Keratinocyte (primary cell): ENCODE data around the gene HNRNPH1.

ENCODE experiments used
- EZH2 ChIP-seq: IDR thresholded peaks from one replicate; pipeline ENCODE4 v1.6.1; 2012; ENCODE audit warnings: inconsistent platforms, mild to moderate bottlenecking, low read length, moderate library complexity
- TF ChIP-seq, protein P1 (sequence below), 3 experiments: IDR thresholded peaks in 1 of 3; conservative IDR thresholded peaks in 1 of 3; optimal IDR thresholded peaks in 1 of 3; 2 replicates in 2 of 3; 3 replicates in 1 of 3; pipeline versions ENCODE3 to v1.5.1; 2011; ENCODE audit warnings: low read length in 3 of 3, mild to moderate bottlenecking in 3 of 3, moderate library complexity in 2 of 3, control low read depth in 1 of 3, inconsistent platforms in 1 of 3; ENCODE audit not compliant: insufficient read depth in 2 of 3; ENCODE audit errors: extremely low read depth in 1 of 3

DNA sequence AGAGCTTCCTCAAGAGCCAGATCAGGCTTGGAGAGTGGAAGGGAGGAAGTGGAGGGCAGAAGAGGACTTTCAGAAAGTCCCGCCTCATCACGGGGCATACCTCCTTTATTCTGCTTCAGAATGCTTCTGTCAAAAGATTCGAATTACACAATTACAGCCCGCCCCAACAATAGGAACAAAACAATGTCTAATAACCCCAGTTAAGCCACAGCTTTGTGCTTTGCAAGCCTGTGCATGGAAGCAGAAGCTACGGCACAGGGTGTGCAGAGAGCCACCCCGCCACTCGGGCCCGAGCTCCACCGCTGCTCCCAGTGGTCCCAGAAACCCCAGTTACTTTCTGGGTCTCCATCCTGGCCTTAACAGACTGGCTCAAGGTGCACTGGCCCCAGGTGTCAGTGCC lies 23.5 kb downstream of the HNRNPH1 start:
- TF ChIP-seq, protein P1, sequence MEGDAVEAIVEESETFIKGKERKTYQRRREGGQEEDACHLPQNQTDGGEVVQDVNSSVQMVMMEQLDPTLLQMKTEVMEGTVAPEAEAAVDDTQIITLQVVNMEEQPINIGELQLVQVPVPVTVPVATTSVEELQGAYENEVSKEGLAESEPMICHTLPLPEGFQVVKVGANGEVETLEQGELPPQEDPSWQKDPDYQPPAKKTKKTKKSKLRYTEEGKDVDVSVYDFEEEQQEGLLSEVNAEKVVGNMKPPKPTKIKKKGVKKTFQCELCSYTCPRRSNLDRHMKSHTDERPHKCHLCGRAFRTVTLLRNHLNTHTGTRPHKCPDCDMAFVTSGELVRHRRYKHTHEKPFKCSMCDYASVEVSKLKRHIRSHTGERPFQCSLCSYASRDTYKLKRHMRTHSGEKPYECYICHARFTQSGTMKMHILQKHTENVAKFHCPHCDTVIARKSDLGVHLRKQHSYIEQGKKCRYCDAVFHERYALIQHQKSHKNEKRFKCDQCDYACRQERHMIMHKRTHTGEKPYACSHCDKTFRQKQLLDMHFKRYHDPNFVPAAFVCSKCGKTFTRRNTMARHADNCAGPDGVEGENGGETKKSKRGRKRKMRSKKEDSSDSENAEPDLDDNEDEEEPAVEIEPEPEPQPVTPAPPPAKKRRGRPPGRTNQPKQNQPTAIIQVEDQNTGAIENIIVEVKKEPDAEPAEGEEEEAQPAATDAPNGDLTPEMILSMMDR (optimal IDR thresholded peaks at IDR 0.05 in 1 of 3, IDR thresholded peaks at IDR 0.05 in 1 of 3, conservative IDR thresholded peaks at IDR 0.05 in 1 of 3; ENCODE audit: extremely low read depth in 1 of 3, insufficient read depth in 2 of 3, low read length in 3 of 3): no peak
- no peak for TF ChIP-seq EZH2
